Left colon (tissue), 2 donors: ENCODE data around the gene GPBAR1. TPM values are rescaled to one million over a fixed set of nuclear protein-coding genes. Genes with fewer than 3 reads are reported as not detected.

Experiments used
- microRNA-seq, 2 donors: library from miRNA; unstranded; fragments of <30 nt; microRNA quantifications; one replicate each; pipeline versions ENCODE4 v1.1.0 to v1.2.0, GENCODE V29; 2020
- total RNA-seq, 2 donors: library from RNA; stranded (reverse); fragmentation: NEBNext Ultra II Directional; extraction: Animal tissue kit (Norgen Biotek cat#: 25700); gene quantifications; one replicate each; pipeline ENCODE4 v1.2.1, GENCODE V29; 2021
- donor health status: DM: no; HTN: no; CAD: no.
- donor health status: DM: yes; HTN: yes; CAD: no.

GPBAR1 gene
- total RNA-seq, 2 donors from 2014 or later: 1.8 to 3.0 TPM

Small RNA genes lying within 50 kb of the gene (microRNA-seq; reads per million reads assigned to microRNA genes)
- gene MIR6513: 3.7 to 4.1 reads per million in 2 donors

Other genes with a start within 250 kb of the GPBAR1 start
- gene RUFY4, start 191.8 kb upstream of the GPBAR1 start, total RNA-seq: under 1 TPM; 0.28 to 0.76 TPM
- under 1 TPM; 0.17 to 0.18 TPM for gene CXCR2, start 135.0 kb upstream of the GPBAR1 start, total RNA-seq
- under 1 TPM in 1 of 2 donors, not detected in 1; 0.11 TPM for gene CXCR1, start 94.1 kb upstream of the GPBAR1 start, total RNA-seq
- 100 to 1,000 TPM; 304 to 347 TPM for gene ARPC2, start 43.8 kb upstream of the GPBAR1 start, total RNA-seq
- 10 to 100 TPM; 96.2 to 97.2 TPM for gene AAMP, start 9.1 kb downstream of the GPBAR1 start, total RNA-seq
- gene PNKD, start 9.5 kb downstream of the GPBAR1 start, total RNA-seq: 100 to 1,000 TPM; 103 to 119 TPM
- gene TMBIM1, start 31.5 kb downstream of the GPBAR1 start, total RNA-seq: 100 to 1,000 TPM; 317 to 426 TPM
- gene CATIP, start 95.8 kb downstream of the GPBAR1 start, total RNA-seq: not detected
- 1 to 10 TPM; 1.7 to 2.0 TPM for gene SLC11A1, start 121.3 kb downstream of the GPBAR1 start, total RNA-seq
- gene CTDSP1, start 138.9 kb downstream of the GPBAR1 start, total RNA-seq: 100 to 1,000 TPM; 153 to 176 TPM
- 100 to 1,000 TPM; 441 to 488 TPM for gene VIL1, start 158.1 kb downstream of the GPBAR1 start, total RNA-seq